Measurements from ENCODE around the gene METTL18.

DNA sequence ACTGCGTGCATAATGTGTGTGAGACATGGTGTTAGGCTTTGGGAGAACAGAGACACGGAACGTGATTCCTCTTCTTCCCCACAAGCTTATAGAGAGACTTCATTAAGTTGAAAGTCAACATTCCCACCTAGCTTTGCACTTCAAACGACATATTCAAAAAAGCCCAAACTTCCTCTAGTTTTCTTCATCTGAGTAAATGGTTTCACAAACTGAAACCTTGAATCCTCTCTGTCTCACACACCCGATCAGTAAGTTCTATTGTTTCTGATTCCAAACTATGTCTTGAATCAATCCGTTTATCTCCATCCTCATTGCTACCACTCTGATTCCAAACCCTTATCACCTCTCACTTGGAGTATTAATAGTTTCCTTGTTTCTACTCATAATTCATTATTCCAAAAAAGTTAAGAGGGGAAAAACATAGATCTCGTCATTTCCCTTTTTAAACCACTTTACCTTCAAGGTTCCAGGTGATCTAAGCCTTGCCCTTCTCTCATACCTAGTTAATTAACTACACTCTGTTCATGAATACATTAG lies 1.6 kb upstream of the METTL18 start:
- TF ChIP-seq NFE2 (CRISPR knock-in tag; IDR thresholded peaks at IDR 0.05) (no peak), MEIS2 (CRISPR knock-in tag; IDR thresholded peaks at IDR 0.05) (no peak), ZFP36 (IDR thresholded peaks at IDR 0.05; ENCODE audit: borderline replicate concordance, low read depth, low read length, partially characterized antibody) (no peak)
- TF ChIP-seq, protein P1, sequence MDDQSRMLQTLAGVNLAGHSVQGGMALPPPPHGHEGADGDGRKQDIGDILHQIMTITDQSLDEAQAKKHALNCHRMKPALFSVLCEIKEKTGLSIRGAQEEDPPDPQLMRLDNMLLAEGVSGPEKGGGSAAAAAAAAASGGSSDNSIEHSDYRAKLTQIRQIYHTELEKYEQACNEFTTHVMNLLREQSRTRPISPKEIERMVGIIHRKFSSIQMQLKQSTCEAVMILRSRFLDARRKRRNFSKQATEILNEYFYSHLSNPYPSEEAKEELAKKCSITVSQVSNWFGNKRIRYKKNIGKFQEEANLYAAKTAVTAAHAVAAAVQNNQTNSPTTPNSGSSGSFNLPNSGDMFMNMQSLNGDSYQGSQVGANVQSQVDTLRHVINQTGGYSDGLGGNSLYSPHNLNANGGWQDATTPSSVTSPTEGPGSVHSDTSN (CRISPR knock-in tag; IDR thresholded peaks at IDR 0.05; ENCODE audit: borderline replicate concordance): no peak
- TF ChIP-seq, protein P2, sequence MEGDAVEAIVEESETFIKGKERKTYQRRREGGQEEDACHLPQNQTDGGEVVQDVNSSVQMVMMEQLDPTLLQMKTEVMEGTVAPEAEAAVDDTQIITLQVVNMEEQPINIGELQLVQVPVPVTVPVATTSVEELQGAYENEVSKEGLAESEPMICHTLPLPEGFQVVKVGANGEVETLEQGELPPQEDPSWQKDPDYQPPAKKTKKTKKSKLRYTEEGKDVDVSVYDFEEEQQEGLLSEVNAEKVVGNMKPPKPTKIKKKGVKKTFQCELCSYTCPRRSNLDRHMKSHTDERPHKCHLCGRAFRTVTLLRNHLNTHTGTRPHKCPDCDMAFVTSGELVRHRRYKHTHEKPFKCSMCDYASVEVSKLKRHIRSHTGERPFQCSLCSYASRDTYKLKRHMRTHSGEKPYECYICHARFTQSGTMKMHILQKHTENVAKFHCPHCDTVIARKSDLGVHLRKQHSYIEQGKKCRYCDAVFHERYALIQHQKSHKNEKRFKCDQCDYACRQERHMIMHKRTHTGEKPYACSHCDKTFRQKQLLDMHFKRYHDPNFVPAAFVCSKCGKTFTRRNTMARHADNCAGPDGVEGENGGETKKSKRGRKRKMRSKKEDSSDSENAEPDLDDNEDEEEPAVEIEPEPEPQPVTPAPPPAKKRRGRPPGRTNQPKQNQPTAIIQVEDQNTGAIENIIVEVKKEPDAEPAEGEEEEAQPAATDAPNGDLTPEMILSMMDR (CRISPR knock-in tag; IDR thresholded peaks at IDR 0.05): no peak
